Fibroblast of skin of right quadriceps (primary cell): ENCODE results near the gene DAG1.

Source experiments
- DNase-seq: peaks from one replicate; pipeline ENCODE4 v3.0.0-alpha.2; 2013

DAG1 gene

DNA sequence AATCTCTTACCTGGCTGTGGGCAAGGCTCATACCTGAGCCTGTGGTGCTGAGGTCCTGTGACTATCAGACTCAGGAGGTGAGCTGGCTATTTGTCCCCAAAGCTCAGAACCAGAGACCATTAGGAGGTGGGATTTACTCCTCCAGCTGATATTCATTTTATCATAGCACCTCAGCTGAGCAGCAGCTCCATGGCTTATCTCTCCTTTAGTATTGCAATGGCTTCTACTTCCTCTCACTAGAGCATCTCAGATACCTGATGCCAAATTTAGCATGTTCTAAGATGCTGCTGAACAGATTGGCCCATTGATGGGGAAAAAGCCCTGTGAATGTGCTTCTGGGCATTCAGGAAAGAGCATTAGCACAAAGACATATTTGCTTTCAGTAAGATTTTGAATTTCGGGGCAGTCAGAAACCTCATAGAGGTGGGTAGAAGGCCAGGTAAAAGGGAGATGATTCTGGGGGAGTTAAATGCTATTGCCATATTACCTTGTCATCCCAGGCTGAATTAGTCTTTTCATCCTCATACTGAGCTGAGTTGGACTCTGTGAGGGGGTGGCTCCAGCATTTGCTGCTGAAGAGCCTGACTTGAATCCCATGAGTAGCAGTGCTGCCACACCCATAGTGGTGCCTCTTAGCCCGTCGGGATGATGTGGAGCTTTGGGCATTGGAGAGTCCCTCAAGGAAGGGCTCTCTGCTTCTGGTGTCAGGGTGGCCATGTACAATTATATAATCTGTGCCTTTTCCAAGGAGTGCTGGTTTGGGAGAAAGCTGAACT is 86.6 kb downstream of the DAG1 start:
- DNase-seq: no peak

DNA sequence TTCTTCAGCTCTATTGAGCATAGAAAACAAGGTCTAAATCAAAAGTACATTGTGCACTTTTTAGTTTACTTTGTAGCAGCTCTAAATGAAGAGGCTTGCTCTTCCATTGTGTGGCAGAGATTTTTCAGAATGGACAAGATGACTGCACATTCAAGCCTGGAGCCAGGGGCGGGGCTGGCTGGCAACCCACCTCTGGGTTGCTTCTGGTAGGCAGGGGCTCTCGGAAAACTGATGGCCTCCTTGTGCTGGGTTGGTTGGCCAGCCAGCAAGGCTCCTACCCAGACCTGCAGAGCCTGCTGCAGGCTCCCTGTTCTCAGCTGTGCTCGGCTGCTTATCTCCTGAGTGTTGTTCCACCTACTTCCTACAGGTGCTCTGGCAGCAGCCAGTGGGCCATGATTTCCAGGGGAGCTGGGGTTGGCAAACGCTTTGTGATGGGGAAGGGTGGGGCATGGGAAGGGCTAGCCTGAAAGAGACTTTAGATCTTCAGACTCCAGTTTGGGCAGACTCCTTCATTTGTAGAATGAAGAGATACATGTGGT is 93.0 kb downstream of the DAG1 start:
- DNase-seq: no peak

DNA sequence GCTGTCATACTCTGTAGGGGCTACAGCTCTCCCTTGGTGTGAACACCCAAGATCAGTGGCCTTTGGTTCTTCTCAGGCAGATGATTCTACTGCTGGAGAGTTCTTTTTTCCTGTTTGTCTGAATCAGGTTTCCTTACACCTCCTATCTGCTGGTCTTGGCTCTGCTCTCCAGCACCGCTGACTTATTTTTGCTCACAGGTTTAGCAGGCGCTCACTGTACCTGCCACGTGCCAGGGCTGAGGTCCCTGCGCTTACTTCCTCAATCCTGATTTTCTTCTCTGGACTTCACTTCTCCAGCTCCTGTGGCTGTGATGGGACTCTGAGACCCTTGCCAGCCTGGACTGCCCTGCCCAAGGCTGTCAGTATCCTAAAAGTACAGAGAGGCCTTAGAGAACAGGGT is 93.7 kb downstream of the DAG1 start:
- no peak for DNase-seq

DNA sequence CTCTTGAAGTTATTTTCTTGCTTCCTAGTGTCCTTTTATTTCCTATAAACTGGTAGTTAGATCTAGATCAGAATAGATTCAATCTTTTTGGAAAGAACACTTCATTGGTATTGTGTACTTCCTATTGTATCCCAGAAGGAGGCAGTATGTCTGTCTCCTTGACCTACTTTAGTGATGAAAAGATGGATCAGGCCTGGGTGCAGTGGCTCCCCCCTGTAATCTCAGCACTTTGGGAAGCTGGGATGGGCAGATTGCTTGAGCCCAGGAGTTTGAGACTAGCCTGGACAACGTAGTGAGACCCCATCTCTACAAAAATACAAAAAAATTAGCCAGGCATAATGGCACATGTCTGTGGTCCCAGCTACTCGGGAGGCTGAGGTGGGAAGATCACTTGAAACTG is 96.2 kb downstream of the DAG1 start:
- no peak for DNase-seq

DNA sequence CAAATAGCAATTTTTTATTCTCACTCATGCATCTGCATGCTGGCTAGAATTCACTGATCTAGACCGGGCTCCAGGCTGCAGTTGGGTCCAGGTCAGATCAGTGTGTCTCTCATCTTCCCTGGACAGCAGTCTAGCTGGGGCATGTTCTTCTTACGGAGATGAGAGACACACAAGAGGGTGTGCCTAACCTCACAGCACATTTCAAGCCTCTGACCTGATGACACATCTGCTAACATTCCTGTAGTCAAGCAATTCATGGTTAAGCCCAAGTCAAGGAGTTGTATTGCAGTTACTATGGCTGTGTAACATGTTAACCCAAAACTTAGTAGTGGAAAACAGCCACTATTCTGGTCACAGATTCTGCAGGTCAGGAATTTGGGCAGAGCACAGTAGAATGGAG is 97.3 kb downstream of the DAG1 start:
- DNase-seq: no peak

DNA sequence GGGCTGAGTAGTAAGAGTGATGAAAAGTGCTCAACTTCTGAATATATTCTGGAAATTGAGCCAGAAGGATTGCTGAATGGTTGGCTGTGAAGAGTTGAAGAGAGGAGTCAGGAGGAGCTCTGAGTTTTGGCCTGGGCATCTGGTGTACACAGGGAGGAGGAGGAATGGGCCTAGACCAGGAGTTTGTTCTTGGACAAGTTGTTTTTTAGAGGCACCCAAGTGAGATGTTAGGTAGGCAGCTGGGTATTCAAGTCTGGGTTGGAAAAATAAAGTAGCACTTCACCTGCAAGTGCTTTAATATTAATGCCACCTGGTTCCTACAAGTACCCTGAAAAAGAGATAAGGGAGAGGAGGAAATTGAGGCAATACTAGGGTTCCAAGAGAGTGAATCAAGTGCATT is 98.9 kb downstream of the DAG1 start:
- no peak for DNase-seq

DNA sequence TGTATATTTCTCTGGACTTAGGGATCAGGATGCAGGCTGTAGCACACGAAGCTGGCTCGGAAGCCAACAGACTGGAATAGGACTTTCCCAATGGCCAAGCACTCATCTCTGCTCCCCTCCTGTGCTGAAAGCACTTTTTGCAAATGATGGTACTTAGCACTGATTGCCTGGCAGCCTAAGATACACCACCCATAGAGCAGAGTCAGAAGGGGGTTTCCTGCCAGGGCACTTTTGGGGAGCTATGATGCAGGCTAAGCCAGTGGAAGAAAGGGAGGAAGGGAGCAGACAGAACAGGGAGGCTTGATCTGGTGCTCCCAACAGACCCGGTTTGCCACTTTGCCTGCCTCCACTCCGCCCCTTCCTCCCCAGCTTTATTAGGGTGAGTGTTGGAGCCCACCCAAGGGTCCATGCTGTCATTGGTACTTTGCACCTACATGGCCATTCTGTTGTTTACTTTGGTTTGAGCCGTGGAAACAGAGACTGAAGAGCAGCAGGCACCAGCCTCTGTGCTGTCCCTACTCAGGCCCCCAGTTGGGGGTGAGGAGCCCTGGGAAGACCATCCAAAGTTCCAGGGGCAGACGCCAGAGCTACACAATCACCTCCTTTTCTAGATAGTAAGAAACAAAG is 100.1 kb downstream of the DAG1 start:
- DNase-seq: no peak

DNA sequence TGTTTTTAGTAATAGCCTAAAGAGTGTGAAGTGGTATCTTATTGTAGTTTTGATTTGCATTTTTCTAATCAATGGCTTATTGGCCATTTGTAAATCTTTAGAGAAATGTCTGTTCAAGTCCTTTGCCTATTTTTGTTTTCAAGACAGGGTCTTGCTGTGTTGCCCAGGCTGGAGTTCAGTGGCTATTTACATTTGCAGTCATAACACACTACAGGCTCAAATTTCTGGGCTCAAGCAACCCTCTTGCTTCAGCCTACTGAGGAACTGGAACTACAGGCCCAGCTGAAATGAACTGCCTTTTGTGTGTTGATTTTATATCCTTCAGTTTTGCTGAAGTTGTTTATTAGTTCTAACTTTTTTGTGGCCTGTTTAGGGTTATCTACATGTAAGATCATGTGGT is 112.1 kb downstream of the DAG1 start:
- no peak for DNase-seq
